HepG2 (cell line): ENCODE data around the gene TRIM72. TPM values are rescaled to one million over a fixed set of nuclear protein-coding genes. Genes with fewer than 3 reads are reported as not detected.

Experiments used
- EEA1 ChIP-seq: sonication (generic); formaldehyde crosslinking; IDR thresholded peaks from 2 replicates; pipeline ENCODE4 v1.5.1; 2020; ENCODE audit warnings: mild to moderate bottlenecking, missing genetic modification reagents, borderline replicate concordance
- HMG20A ChIP-seq: IDR thresholded peaks from 2 replicates; pipeline ENCODE4 v1.6.1; 2016; ENCODE audit warnings: borderline replicate concordance
- HNRNPLL ChIP-seq: fragments of 200-400 bp; formaldehyde crosslinking; IDR thresholded peaks from 2 replicates; pipeline ENCODE4 v1.6.1; 2017; ENCODE audit warnings: mild to moderate bottlenecking, low read depth, low read length; ENCODE audit not compliant: poor library complexity, severe bottlenecking
- ZBTB38 ChIP-seq: sonication (generic); formaldehyde crosslinking; IDR thresholded peaks from 2 replicates; pipeline ENCODE4 v1.5.1; 2020; ENCODE audit warnings: mild to moderate bottlenecking, missing genetic modification reagents
- ZNF121 ChIP-seq: sonication (generic); formaldehyde crosslinking; IDR thresholded peaks from 2 replicates; pipeline ENCODE4 v1.5.0; 2020; ENCODE audit warnings: mild to moderate bottlenecking, missing genetic modification reagents
- ZNF20 ChIP-seq: sonication (generic); formaldehyde crosslinking; IDR thresholded peaks from 2 replicates; pipeline ENCODE4 v1.4.0; 2020; ENCODE audit warnings: mild to moderate bottlenecking, moderate library complexity, missing genetic modification reagents
- ZNF446 ChIP-seq: sonication (generic); formaldehyde crosslinking; IDR thresholded peaks from 2 replicates; pipeline ENCODE4 v1.5.0; 2020; ENCODE audit warnings: mild to moderate bottlenecking, missing genetic modification reagents
- ZNF484 ChIP-seq: sonication (generic); formaldehyde crosslinking; IDR thresholded peaks from 2 replicates; pipeline ENCODE4 v1.5.1; 2020; ENCODE audit warnings: mild to moderate bottlenecking, low read depth, missing genetic modification reagents, borderline replicate concordance
- ZNF776 ChIP-seq: sonication (generic); formaldehyde crosslinking; IDR thresholded peaks from 2 replicates; pipeline ENCODE4 v1.4.0; 2020; ENCODE audit warnings: mild to moderate bottlenecking, missing genetic modification reagents
- ZNF83 ChIP-seq: sonication (generic); formaldehyde crosslinking; IDR thresholded peaks from 2 replicates; pipeline ENCODE4 v1.4.0; 2020; ENCODE audit warnings: missing genetic modification reagents, mild to moderate bottlenecking, borderline replicate concordance
- ZSCAN21 ChIP-seq: sonication (generic); formaldehyde crosslinking; IDR thresholded peaks from 2 replicates; pipeline ENCODE4 v1.8.0; 2022; ENCODE audit warnings: mild to moderate bottlenecking, missing genetic modification reagents, moderate library complexity, borderline replicate concordance
- polyA plus RNA-seq, 8 experiments: library from polyadenylated mRNA; depleted of rRNA in 3 of 8; stranded (reverse) in 7 of 8; unstranded in 1 of 8; fragments of >200 nt; fragmentation: Illumina TruSeq in 4 of 8; extraction: Trizol in 4 of 8; gene quantifications; 2 replicates each; pipeline versions ENCODE4 v1.2.1 to v1.2.3, GENCODE V29; 2011 to 2016; ENCODE audit warnings: low read depth in 4 of 8, missing spikeins in 1 of 8, mixed read lengths in 1 of 8; ENCODE audit not compliant: insufficient read depth in 1 of 8
- total RNA-seq, 5 experiments: library from RNA; depleted of rRNA; stranded (reverse); fragments of >200 nt; fragmentation: Illumina TruSeq; extraction: Trizol; gene quantifications; 2 replicates each; pipeline ENCODE4 v1.2.3, GENCODE V29; 2016; ENCODE audit warnings: low read depth in 1 of 5
- TF ChIP-seq, protein P1 (sequence below): IDR thresholded peaks from 2 replicates; pipeline ENCODE4 v1.6.1; 2016; ENCODE audit warnings: mild to moderate bottlenecking
- TF ChIP-seq, protein P2 (sequence below), 2 experiments: fragments of 450-650 bp in 1 of 2; sonication (generic) in 1 of 2; formaldehyde crosslinking; IDR thresholded peaks; 2 replicates each; pipeline versions ENCODE4 v1.5.0 to v1.8.0; 2020 to 2022; ENCODE audit warnings: mild to moderate bottlenecking in 1 of 2, missing genetic modification reagents in 1 of 2
- TF ChIP-seq, protein P3 (sequence below): sonication (generic); formaldehyde crosslinking; IDR thresholded peaks from 2 replicates; pipeline ENCODE4 v1.5.0; 2020; ENCODE audit warnings: mild to moderate bottlenecking, missing genetic modification reagents
- TF ChIP-seq, protein P4 (sequence below), 2 experiments: sonication (generic) in 1 of 2; formaldehyde crosslinking in 1 of 2; IDR thresholded peaks; 2 replicates each; pipeline versions ENCODE4 v1.4.0 to v1.6.1; 2016 to 2020; ENCODE audit warnings: borderline replicate concordance in 1 of 2, low read depth in 1 of 2, mild to moderate bottlenecking in 1 of 2, missing genetic modification reagents in 1 of 2
- TF ChIP-seq, protein P5 (sequence below): sonication (generic); formaldehyde crosslinking; IDR thresholded peaks from 2 replicates; pipeline ENCODE4 v1.4.0; 2020; ENCODE audit warnings: missing genetic modification reagents

TRIM72 gene
- total and polyA plus RNA-seq, 2 of the 13 experiments (the other 11 are each of a cell fraction or from before 2014, with no cell fraction given): not detected

DNA sequence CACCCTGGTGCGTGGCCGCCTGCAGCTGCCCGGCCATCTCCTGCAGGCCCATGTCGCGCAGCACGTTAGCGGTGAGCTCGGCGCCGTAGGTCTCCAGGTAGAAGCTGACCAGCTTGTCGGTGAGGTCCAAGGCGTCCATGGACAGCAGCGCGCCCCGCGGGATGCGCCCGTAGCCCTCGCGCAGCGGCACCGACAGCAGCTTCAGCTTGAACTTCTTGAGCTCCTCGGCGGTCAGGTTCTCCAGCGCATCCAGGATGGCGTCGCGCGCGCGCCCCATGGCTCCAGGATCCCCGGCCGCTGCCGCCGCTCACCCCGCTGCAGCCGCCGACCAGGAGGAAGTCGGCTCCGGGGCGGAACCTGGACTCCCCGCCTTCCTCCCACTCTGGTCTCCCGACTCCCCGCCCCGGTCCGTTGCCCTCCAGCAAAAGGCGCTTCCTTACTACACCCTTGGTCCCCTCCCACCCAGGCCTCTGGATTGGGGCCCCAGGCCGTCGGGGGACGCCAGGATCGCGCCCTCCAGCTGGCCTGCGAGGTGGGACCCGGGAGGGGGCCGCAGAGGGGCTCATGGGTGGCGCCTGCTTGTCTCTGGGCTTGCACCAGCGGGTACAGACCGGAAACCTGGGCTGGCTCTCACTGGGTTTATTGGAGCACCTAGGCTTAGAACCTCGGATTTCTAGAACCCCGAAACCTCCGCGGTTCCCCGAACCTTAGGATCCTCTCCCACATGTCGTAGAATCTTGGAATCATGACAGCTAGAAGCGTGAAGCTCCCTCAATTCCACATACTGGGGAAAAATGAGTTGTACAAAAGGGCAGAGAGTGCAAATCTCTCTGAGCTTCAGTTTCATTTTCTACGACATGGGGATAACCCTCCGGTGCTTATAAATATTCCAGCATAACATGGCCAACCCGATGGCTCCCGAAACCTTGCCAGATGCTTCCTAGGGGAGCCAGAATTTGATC lies 11.2 kb upstream of the TRIM72 start, which contains the start of gene PYCARD (continued):
- TF ChIP-seq, protein P1, sequence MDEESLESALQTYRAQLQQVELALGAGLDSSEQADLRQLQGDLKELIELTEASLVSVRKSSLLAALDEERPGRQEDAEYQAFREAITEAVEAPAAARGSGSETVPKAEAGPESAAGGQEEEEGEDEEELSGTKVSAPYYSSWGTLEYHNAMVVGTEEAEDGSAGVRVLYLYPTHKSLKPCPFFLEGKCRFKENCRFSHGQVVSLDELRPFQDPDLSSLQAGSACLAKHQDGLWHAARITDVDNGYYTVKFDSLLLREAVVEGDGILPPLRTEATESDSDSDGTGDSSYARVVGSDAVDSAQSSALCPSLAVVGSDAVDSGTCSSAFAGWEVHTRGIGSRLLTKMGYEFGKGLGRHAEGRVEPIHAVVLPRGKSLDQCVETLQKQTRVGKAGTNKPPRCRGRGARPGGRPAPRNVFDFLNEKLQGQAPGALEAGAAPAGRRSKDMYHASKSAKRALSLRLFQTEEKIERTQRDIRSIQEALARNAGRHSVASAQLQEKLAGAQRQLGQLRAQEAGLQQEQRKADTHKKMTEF (CRISPR knock-in tag): peak; percentile 40; the same call in 1 of the 2 replicates
- TF ChIP-seq ZNF83 (CRISPR knock-in tag): no peak
- TF ChIP-seq, protein P2, sequence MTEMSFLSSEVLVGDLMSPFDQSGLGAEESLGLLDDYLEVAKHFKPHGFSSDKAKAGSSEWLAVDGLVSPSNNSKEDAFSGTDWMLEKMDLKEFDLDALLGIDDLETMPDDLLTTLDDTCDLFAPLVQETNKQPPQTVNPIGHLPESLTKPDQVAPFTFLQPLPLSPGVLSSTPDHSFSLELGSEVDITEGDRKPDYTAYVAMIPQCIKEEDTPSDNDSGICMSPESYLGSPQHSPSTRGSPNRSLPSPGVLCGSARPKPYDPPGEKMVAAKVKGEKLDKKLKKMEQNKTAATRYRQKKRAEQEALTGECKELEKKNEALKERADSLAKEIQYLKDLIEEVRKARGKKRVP (CRISPR knock-in tag; IDR thresholded peaks at IDR 0.05): no peak
- no peak for TF ChIP-seq HMG20A (CRISPR knock-in tag)
- TF ChIP-seq ZBTB38 (CRISPR knock-in tag): no peak; the same call in 1 of the 2 replicates
- TF ChIP-seq ZSCAN21: no peak
- TF ChIP-seq ZNF484 (CRISPR knock-in tag): 0 out of 2 replicates have a peak, but pooled peaks have one; percentile 17
- TF ChIP-seq ZNF20: no peak
- no peak; the same call in 1 of the 2 replicates for TF ChIP-seq EEA1 (CRISPR knock-in tag)
- TF ChIP-seq, protein P3, sequence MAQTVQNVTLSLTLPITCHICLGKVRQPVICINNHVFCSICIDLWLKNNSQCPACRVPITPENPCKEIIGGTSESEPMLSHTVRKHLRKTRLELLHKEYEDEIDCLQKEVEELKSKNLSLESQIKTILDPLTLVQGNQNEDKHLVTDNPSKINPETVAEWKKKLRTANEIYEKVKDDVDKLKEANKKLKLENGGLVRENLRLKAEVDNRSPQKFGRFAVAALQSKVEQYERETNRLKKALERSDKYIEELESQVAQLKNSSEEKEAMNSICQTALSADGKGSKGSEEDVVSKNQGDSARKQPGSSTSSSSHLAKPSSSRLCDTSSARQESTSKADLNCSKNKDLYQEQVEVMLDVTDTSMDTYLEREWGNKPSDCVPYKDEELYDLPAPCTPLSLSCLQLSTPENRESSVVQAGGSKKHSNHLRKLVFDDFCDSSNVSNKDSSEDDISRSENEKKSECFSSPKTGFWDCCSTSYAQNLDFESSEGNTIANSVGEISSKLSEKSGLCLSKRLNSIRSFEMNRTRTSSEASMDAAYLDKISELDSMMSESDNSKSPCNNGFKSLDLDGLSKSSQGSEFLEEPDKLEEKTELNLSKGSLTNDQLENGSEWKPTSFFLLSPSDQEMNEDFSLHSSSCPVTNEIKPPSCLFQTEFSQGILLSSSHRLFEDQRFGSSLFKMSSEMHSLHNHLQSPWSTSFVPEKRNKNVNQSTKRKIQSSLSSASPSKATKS (CRISPR knock-in tag): no peak
- TF ChIP-seq ZNF121 (CRISPR knock-in tag): no peak
- TF ChIP-seq ZNF776: no peak
- TF ChIP-seq, protein P4, sequence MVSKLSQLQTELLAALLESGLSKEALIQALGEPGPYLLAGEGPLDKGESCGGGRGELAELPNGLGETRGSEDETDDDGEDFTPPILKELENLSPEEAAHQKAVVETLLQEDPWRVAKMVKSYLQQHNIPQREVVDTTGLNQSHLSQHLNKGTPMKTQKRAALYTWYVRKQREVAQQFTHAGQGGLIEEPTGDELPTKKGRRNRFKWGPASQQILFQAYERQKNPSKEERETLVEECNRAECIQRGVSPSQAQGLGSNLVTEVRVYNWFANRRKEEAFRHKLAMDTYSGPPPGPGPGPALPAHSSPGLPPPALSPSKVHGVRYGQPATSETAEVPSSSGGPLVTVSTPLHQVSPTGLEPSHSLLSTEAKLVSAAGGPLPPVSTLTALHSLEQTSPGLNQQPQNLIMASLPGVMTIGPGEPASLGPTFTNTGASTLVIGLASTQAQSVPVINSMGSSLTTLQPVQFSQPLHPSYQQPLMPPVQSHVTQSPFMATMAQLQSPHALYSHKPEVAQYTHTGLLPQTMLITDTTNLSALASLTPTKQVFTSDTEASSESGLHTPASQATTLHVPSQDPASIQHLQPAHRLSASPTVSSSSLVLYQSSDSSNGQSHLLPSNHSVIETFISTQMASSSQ (IDR thresholded peaks at IDR 0.05; ENCODE audit: low read depth): no peak
- TF ChIP-seq, protein P4 (CRISPR knock-in tag; IDR thresholded peaks at IDR 0.05; ENCODE audit: borderline replicate concordance): 0 out of 2 replicates have a peak, but pooled peaks have one; percentile 7
- TF ChIP-seq ZNF446 (CRISPR knock-in tag): 0 out of 2 replicates have a peak, but pooled peaks have one; percentile 46
- peak; percentile 46 for TF ChIP-seq HNRNPLL
- TF ChIP-seq, protein P5, sequence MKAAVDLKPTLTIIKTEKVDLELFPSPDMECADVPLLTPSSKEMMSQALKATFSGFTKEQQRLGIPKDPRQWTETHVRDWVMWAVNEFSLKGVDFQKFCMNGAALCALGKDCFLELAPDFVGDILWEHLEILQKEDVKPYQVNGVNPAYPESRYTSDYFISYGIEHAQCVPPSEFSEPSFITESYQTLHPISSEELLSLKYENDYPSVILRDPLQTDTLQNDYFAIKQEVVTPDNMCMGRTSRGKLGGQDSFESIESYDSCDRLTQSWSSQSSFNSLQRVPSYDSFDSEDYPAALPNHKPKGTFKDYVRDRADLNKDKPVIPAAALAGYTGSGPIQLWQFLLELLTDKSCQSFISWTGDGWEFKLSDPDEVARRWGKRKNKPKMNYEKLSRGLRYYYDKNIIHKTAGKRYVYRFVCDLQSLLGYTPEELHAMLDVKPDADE (CRISPR knock-in tag): no peak
